Ishikawa (cell line): Measurements from ENCODE around the gene GAK.

Source experiments
- CEBPB ChIP-seq: IDR thresholded peaks from 2 replicates; pipeline ENCODE4 v1.6.1; 2012
- CREB1 ChIP-seq: IDR thresholded peaks from 2 replicates; pipeline ENCODE4 v1.6.1; 2012; ENCODE audit warnings: low read depth
- EGR1 ChIP-seq: IDR thresholded peaks from 2 replicates; pipeline ENCODE4 v1.6.1; 2012
- EP300 ChIP-seq: IDR thresholded peaks from 2 replicates; pipeline ENCODE4 v1.6.1; 2012; ENCODE audit warnings: borderline replicate concordance
- FOXM1 ChIP-seq: IDR thresholded peaks from 2 replicates; pipeline ENCODE4 v1.6.1; 2012; ENCODE audit warnings: low read depth, borderline replicate concordance
- MAX ChIP-seq: IDR thresholded peaks from 2 replicates; pipeline ENCODE4 v1.6.1; 2012
- NFIC ChIP-seq: IDR thresholded peaks from 2 replicates; pipeline ENCODE4 v1.6.1; 2012
- RAD21 ChIP-seq: IDR thresholded peaks from 2 replicates; pipeline ENCODE4 v1.6.1; 2012; ENCODE audit warnings: low read depth
- TAF1 ChIP-seq: IDR thresholded peaks from 2 replicates; pipeline ENCODE4 v1.6.1; 2012; ENCODE audit warnings: low read depth, mild to moderate bottlenecking
- TCF12 ChIP-seq: IDR thresholded peaks from 2 replicates; pipeline ENCODE4 v1.6.1; 2012; ENCODE audit warnings: low read depth
- TEAD4 ChIP-seq: IDR thresholded peaks from 2 replicates; pipeline ENCODE4 v1.6.1; 2012
- USF1 ChIP-seq: IDR thresholded peaks from 2 replicates; pipeline ENCODE4 v1.6.1; 2012
- YY1 ChIP-seq: IDR thresholded peaks from 2 replicates; pipeline ENCODE4 v1.6.1; 2012; ENCODE audit warnings: low read depth
- ZBTB7A ChIP-seq: IDR thresholded peaks from 2 replicates; pipeline ENCODE4 v1.6.1; 2012; ENCODE audit warnings: low read depth
- TF ChIP-seq, protein P1 (sequence below): IDR thresholded peaks from 2 replicates; pipeline ENCODE4 v1.6.1; 2012; ENCODE audit warnings: low read depth, mild to moderate bottlenecking

Gene GAK

GRCh38 chr4:930827-931193, 1.3 kb downstream of the GAK start:
- TF ChIP-seq MAX (no peak), CREB1 (no peak), EP300 (no peak), USF1 (no peak), EGR1 (no peak), TCF12 (no peak), NFIC (no peak)

GRCh38 chr4:930028-930551, 2.0 kb downstream of the GAK start:
- TF ChIP-seq TAF1 (no peak), ZBTB7A (no peak), EGR1 (no peak), USF1 (no peak), MAX (no peak), TEAD4 (no peak), CEBPB (no peak)

DNA sequence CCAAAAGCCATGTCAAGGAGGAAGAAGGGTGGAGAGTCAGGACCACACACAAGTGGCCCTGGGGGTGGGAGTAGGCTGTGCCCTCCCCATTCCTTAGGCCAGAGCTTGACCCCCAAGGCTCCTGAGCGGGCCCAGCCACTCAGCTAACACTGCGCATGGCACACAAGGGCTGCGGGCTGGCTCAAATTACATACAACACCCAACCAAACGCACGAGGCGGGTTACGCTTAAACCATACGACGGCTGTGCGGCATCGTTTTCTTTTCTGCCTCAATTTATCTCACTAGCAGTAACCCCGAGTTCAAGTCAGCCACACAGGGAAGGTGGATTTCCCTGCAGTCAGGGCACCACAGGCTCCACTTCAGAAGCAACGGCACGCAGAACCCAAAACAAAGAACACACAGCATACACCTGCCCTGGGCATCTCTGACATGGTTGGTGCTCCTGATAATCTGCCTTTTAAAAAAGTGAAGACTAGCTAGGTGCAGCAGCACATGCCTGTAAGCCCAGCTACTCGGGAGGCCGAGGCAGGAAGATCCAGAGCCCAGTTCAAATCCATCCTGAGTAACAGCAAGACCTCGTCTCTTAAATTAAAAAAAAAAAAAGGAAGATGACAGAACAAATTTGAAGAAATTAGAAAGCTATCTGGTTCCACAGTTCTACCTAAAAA, 2.9 kb downstream of the GAK start:
- TF ChIP-seq YY1 (no peak), FOXM1 (no peak), MAX (no peak), NFIC (no peak), RAD21 (no peak), CREB1 (no peak), CEBPB (no peak), TEAD4 (no peak), ZBTB7A (no peak), TAF1 (no peak), EGR1 (no peak), EP300 (no peak), TCF12 (no peak)

- TF ChIP-seq TEAD4 (no peak), TCF12 (no peak), FOXM1 (no peak), EP300 (no peak)
- TF ChIP-seq, protein P1, sequence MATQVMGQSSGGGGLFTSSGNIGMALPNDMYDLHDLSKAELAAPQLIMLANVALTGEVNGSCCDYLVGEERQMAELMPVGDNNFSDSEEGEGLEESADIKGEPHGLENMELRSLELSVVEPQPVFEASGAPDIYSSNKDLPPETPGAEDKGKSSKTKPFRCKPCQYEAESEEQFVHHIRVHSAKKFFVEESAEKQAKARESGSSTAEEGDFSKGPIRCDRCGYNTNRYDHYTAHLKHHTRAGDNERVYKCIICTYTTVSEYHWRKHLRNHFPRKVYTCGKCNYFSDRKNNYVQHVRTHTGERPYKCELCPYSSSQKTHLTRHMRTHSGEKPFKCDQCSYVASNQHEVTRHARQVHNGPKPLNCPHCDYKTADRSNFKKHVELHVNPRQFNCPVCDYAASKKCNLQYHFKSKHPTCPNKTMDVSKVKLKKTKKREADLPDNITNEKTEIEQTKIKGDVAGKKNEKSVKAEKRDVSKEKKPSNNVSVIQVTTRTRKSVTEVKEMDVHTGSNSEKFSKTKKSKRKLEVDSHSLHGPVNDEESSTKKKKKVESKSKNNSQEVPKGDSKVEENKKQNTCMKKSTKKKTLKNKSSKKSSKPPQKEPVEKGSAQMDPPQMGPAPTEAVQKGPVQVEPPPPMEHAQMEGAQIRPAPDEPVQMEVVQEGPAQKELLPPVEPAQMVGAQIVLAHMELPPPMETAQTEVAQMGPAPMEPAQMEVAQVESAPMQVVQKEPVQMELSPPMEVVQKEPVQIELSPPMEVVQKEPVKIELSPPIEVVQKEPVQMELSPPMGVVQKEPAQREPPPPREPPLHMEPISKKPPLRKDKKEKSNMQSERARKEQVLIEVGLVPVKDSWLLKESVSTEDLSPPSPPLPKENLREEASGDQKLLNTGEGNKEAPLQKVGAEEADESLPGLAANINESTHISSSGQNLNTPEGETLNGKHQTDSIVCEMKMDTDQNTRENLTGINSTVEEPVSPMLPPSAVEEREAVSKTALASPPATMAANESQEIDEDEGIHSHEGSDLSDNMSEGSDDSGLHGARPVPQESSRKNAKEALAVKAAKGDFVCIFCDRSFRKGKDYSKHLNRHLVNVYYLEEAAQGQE: no peak
These were observed 5.6 kb downstream of the GAK start for GRCh38 chr4:926538-926937.

DNA sequence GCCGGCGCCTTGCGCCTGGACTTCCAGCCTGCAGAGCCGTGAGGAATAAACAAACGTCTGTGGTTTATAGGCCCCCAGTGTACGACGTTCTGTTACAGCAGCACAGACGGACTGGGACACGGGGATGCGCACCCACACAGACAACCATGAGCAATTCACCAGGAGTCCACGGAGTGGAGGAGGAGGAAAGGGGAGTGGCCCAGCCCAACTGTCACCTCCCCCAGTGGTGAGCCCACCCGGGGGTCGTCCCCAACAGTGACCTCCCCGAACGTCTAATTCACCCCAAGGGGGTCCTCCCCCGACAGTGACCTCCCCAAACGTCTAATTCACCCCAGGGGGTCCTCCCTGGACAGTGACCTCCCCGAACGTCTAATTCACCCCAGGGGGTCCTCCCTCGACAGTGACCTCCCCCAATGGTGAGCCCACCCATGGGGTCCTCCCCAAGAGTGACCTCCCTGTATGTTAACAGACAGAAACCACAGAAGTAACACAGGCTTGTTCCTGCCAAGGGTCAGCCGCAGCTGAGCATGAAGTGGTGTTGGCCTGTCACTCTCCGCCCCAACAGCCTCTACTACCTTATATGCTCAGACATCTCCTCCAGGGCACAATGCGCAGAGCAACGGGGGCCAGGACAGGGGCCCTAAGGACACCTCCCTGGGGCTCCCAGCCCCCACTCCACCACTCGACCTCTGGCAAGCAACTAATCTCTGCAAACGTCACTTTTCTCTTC, 6.2 kb downstream of the GAK start:
- TF ChIP-seq MAX (no peak), ZBTB7A (no peak), TCF12 (no peak), RAD21 (no peak), YY1 (no peak), EGR1 (no peak), TAF1 (no peak), CREB1 (no peak), NFIC (no peak), CEBPB (no peak), TEAD4 (no peak), USF1 (no peak)
- TF ChIP-seq, protein P1: no peak
